A549 treated with DMSO at 1 μM for 4 hours (cell line): ENCODE measurements around the gene HNRNPL. TPM values are rescaled to one million over a fixed set of nuclear protein-coding genes. Genes with fewer than 3 reads are reported as not detected.

Source experiments
- total RNA-seq: library from RNA; stranded (reverse); fragments of 200-300 nt; extraction: Qiagen RNA extraction; gene quantifications from 5 replicates; pipeline ENCODE4 v1.2.3, GENCODE V29; 2022; ENCODE audit warnings: low read depth

HNRNPL gene
- total RNA-seq: 359 to 423 TPM (median 403 TPM) in 5 replicates

DNA sequence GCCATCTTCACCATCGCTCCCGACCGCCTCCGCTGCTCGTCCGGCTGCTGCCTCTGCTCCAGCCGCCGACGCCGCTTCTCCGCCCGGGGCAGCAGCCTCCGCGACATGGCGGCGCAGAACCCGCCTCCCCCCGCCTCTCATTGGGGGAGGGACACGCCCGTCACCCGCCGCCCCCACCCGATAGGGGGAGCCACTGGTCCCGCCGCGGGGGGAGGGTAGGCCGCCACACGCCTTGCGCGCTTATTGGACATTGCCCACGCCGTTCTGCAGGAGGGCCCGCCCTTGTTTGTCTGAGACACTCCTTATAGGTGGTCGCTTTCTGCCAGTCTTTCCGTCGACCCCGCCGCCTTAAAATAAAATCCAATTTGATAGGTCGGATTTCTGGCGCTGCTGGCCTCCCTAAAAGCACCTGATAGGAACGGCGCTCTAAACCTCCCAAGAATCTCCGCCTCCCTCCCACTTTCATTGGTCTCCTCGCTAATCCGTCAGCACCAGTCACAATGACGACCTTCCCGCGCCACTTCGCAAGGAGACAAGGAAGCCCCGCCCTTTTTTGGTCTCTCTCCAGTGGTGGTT lies at the start of gene HNRNPL:
HNRNPL (minus strand) TSS at position 127 of the 576 bp plus-strand sequence; CDS start at position 107, 20 bp downstream.

DNA sequence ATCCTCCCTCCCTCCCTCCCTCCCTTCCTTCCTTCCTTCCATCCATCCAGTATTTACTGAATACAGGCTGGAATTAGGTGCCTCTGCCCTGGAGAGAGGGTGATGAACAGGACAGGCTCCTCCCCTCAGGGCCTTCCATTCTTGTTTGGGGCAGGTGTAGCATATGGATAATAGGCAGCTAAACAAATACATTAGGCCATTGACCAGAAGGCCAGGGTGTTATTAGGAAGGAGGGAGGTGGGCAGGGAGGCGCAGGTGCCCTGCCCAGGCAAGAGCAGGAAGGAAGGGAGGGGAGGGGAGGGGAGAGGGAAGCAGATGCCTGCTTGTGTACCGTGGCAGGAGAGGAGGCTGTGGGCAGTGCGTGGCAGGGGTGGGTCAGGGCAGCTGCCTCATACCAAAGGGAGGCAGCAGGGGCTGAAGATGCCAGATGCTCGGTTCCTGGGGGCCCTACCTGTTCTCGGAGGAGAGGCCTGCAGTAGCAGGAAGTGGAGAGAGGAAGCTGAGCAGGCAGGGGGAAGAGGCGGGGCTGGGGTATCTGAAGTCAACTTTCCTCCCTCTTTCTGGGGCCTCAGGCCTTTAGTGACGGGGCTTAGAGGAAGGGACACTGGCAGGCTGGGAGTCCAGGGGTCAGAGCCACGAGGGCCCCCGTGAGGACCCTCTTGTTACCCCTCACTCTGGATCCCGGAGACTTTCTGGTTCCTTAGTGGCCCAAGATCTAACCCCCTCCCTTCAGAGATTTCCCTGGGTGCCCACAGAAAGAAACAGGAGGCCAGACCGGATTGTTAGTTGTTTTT lies 28.2 kb upstream of the HNRNPL start, which contains the start of gene RINL:
RINL (minus strand) TSS at position 495 of the 794 bp plus-strand sequence. CDS start 1,533 bp downstream, outside the sequence.

DNA sequence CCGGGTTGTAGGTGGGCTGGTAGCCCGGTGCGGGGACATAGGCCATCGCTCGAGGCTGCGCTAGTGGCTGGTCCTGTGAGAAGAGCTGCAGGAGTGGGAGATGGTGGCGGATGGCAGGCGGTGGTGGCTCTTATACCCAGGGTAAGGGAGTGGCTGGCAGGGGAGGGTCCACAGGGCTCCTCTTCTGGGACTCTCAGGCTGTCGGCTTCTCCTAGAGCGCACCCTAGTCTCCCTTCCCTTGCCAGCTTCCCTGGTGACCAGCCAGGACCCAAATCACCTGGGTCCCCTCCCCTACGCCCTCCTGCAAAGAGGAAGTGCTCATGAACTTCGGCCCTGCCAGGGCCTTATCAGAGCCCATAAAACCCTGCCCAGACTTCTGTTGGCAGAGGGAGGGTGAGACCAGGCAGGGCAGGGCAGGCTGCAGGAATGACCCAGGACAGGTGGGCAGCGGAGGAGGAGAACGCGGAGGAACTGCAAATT lies 36.9 kb downstream of the HNRNPL start, which contains the start of gene LGALS4:
LGALS4 (minus strand) TSS at position 105 of the 480 bp plus-strand sequence; CDS start at position 46, 59 bp downstream.

GRCh38 chr19:38788478-38789243 lies 61.1 kb downstream of the HNRNPL start, which contains the start of gene LGALS7B:
LGALS7B (plus strand) TSS chr19:38789200; CDS start chr19:38789227, 27 bp downstream.

Other genes starting within 250 kb of the HNRNPL start
- gene MAP4K1, start 232.0 kb downstream of the HNRNPL start, total RNA-seq: 0.53 to 1.2 TPM (median 0.73 TPM) in 5 replicates
- gene EIF3K, start 230.8 kb downstream of the HNRNPL start, total RNA-seq: 645 to 956 TPM (median 719 TPM) in 5 replicates
- 1,072 to 1,383 TPM (median 1,305 TPM) in 5 replicates for gene ACTN4, start 202.3 kb downstream of the HNRNPL start, total RNA-seq
- 5.2 to 7.0 TPM (median 6.0 TPM) in 5 replicates for gene CAPN12, start 105.5 kb downstream of the HNRNPL start, total RNA-seq
- gene LGALS7, start 76.5 kb downstream of the HNRNPL start, total RNA-seq: 0.36 to 0.44 TPM in 2 of 5 replicates, not detected in the others
- 0.44 to 0.51 TPM in 2 of 5 replicates, not detected in the others for gene LGALS7B, start 60.8 kb downstream of the HNRNPL start, total RNA-seq
- gene LGALS4, start 37.0 kb downstream of the HNRNPL start, total RNA-seq: 0.35 to 1.9 TPM (median 0.63 TPM) in 5 replicates
- gene ECH1, start 18.2 kb downstream of the HNRNPL start, total RNA-seq: 259 to 407 TPM (median 281 TPM) in 5 replicates
- 2.2 to 3.9 TPM (median 2.7 TPM) in 5 replicates for gene RINL, start 28.3 kb upstream of the HNRNPL start, total RNA-seq
- gene SIRT2, start 49.6 kb upstream of the HNRNPL start, total RNA-seq: 32.4 to 40.9 TPM (median 34.5 TPM) in 5 replicates
- gene NFKBIB, start 50.0 kb upstream of the HNRNPL start, total RNA-seq: 67.8 to 124 TPM (median 98.4 TPM) in 5 replicates
- 0.38 to 1.5 TPM (median 0.63 TPM) in 5 replicates for gene CCER2, start 62.2 kb upstream of the HNRNPL start, total RNA-seq
- 45.3 to 63.5 TPM (median 55.5 TPM) in 5 replicates for gene SARS2, start 80.8 kb upstream of the HNRNPL start, total RNA-seq
- gene MRPS12, start 81.0 kb upstream of the HNRNPL start, total RNA-seq: 219 to 320 TPM (median 270 TPM) in 5 replicates
- 73.0 to 93.5 TPM (median 86.8 TPM) in 5 replicates for gene FBXO17, start 125.8 kb upstream of the HNRNPL start, total RNA-seq
- 4.5 to 7.7 TPM (median 6.0 TPM) in 5 replicates for gene FBXO27, start 182.6 kb upstream of the HNRNPL start, total RNA-seq
- gene ACP7, start 234.4 kb upstream of the HNRNPL start, total RNA-seq: 0.09 to 0.23 TPM (median 0.16 TPM) in 4 of 5 replicates, not detected in the other